HG03159 (cell line): ENCODE measurements around the gene TDP2.

Experiments used
- ATAC-seq: cut with Tn5 transposase; IDR thresholded peaks from one replicate; pipeline ENCODE4 v1.9.1; 2021; ENCODE audit warnings: mild to moderate bottlenecking, moderate library complexity; ENCODE audit not compliant: unreplicated experiment

TDP2 gene

GRCh38 chr6:24607310-24608105, 59.2 kb downstream of the TDP2 start:
- no peak for ATAC-seq

- ATAC-seq = no peak
These were observed 60.3 kb downstream of the TDP2 start for GRCh38 chr6:24606200-24606930.

GRCh38 chr6:24603241-24603640, 63.5 kb downstream of the TDP2 start:
- no peak for ATAC-seq

GRCh38 chr6:24600903-24601302, 65.8 kb downstream of the TDP2 start:
- no peak for ATAC-seq
